WTC11 (cell line): ENCODE results near the gene GLT1D1. TPM values are rescaled to one million over a fixed set of nuclear protein-coding genes. Genes with fewer than 3 reads are reported as not detected.

Experiments used
- ATAC-seq: fragments of 200-7000 bp; cut with Tn5 transposase; 2 replicates; pipeline ENCODE4 v1.10.0; 2021; ENCODE audit warnings: mild to moderate bottlenecking, moderate library complexity
- CTCF ChIA-PET: fragments of 300-600 bp; sonication (Branson Sonifier 250); formaldehyde crosslinking; loops from one replicate; lab custom pipeline; 2021; ENCODE audit warnings: antibody characterized with exemption; lab: Charles Lee
- POLR2A ChIA-PET: fragments of 350-600 bp; sonication (Branson Sonifier 250); formaldehyde crosslinking; loops from one replicate; lab custom pipeline; 2021; ENCODE audit warnings: antibody characterized with exemption; lab: Charles Lee
- DNase-seq: peaks from one replicate; pipeline ENCODE4 v3.0.0; 2021; ENCODE audit warnings: low spot score
- H3K27ac Mint-ChIP-seq: 2 replicates; pipeline ENCODE4 v1.8.0; 2021; ENCODE audit warnings: mixed read lengths
- H3K27me3 Mint-ChIP-seq: 2 replicates; pipeline ENCODE4 v1.8.0; 2021; ENCODE audit warnings: low read depth, mild to moderate bottlenecking, moderate library complexity, mixed read lengths
- H3K36me3 Mint-ChIP-seq: 2 replicates; pipeline ENCODE4 v1.8.0; 2021; ENCODE audit warnings: mixed read lengths
- H3K4me1 Mint-ChIP-seq: 2 replicates; pipeline ENCODE4 v1.8.0; 2022; ENCODE audit warnings: mixed read lengths
- H3K4me3 Mint-ChIP-seq: 2 replicates; pipeline ENCODE4 v1.8.0; 2021; ENCODE audit warnings: mild to moderate bottlenecking, moderate library complexity, mixed read lengths
- H3K9me3 Mint-ChIP-seq: 2 replicates; pipeline ENCODE4 v1.8.0; 2021; ENCODE audit warnings: mixed read lengths
- ATF1 ChIP-seq: sonication (generic); formaldehyde crosslinking; IDR thresholded peaks from 2 replicates; pipeline ENCODE4 v1.8.1; 2023; ENCODE audit warnings: mild to moderate bottlenecking, moderate library complexity, missing genetic modification reagents
- CREM ChIP-seq: sonication (generic); formaldehyde crosslinking; IDR thresholded peaks from 2 replicates; pipeline ENCODE4 v1.8.1; 2022; ENCODE audit warnings: mild to moderate bottlenecking, missing genetic modification reagents, moderate library complexity
- CTCF ChIP-seq: fragments of 200-600 bp; IDR thresholded peaks from 2 replicates; pipeline ENCODE4 v1.8.0; 2022; ENCODE audit warnings: antibody characterized with exemption
- ELF4 ChIP-seq: sonication (generic); formaldehyde crosslinking; IDR thresholded peaks from 2 replicates; pipeline ENCODE4 v1.8.1; 2022; ENCODE audit warnings: low read depth, mild to moderate bottlenecking, moderate library complexity, missing genetic modification reagents
- FOXP4 ChIP-seq: sonication (generic); formaldehyde crosslinking; IDR thresholded peaks from 2 replicates; pipeline ENCODE4 v1.8.0; 2022; ENCODE audit warnings: mild to moderate bottlenecking, missing genetic modification reagents
- IRF2 ChIP-seq: sonication (generic); formaldehyde crosslinking; IDR thresholded peaks from 2 replicates; pipeline ENCODE4 v1.8.0; 2022; ENCODE audit warnings: low read depth, missing genetic modification reagents, borderline replicate concordance
- KAT7 ChIP-seq: sonication (generic); formaldehyde crosslinking; IDR thresholded peaks from 2 replicates; pipeline ENCODE4 v1.8.1; 2023; ENCODE audit warnings: missing genetic modification reagents, mild to moderate bottlenecking, borderline replicate concordance
- MYBL2 ChIP-seq: sonication (generic); formaldehyde crosslinking; IDR thresholded peaks from 2 replicates; pipeline ENCODE4 v1.8.1; 2023; ENCODE audit warnings: mild to moderate bottlenecking, moderate library complexity, missing genetic modification reagents
- NFYB ChIP-seq: sonication (generic); formaldehyde crosslinking; conservative IDR thresholded peaks from 2 replicates; pipeline ENCODE4 v1.8.0; 2022; ENCODE audit warnings: low read depth, missing genetic modification reagents
- NR1H2 ChIP-seq: sonication (generic); formaldehyde crosslinking; IDR thresholded peaks from 2 replicates; pipeline ENCODE4 v1.9.0; 2021; ENCODE audit warnings: mild to moderate bottlenecking, moderate library complexity, missing genetic modification reagents
- PRDM15 ChIP-seq: sonication (generic); formaldehyde crosslinking; IDR thresholded peaks from 2 replicates; pipeline ENCODE4 v1.8.0; 2022; ENCODE audit warnings: missing genetic modification reagents
- PRRX2 ChIP-seq: fragments of 250-450 bp; sonication (Bioruptor Pico); IDR thresholded peaks from 2 replicates; pipeline ENCODE4 v1.8.0; 2021; ENCODE audit warnings: mild to moderate bottlenecking
- TP53 ChIP-seq: sonication (generic); formaldehyde crosslinking; IDR thresholded peaks from 2 replicates; pipeline ENCODE4 v1.8.1; 2023; ENCODE audit warnings: mild to moderate bottlenecking, missing genetic modification reagents
- ZMAT4 ChIP-seq: fragments of 250-450 bp; sonication (Bioruptor Pico); IDR thresholded peaks from 2 replicates; pipeline ENCODE4 v1.9.0; 2021; ENCODE audit warnings: mild to moderate bottlenecking
- ZNF232 ChIP-seq: sonication (generic); formaldehyde crosslinking; IDR thresholded peaks from 2 replicates; pipeline ENCODE4 v1.8.0; 2022; ENCODE audit warnings: mild to moderate bottlenecking, missing genetic modification reagents
- ZNF396 ChIP-seq: fragments of 250-450 bp; sonication (Bioruptor Pico); IDR thresholded peaks from 2 replicates; pipeline ENCODE4 v1.8.0; 2021; ENCODE audit warnings: mild to moderate bottlenecking, moderate library complexity, borderline replicate concordance
- ZNF671 ChIP-seq: fragments of 250-450 bp; sonication (Bioruptor Pico); IDR thresholded peaks from 2 replicates; pipeline ENCODE4 v1.8.0; 2021; ENCODE audit warnings: mild to moderate bottlenecking
- total RNA-seq: library from RNA; stranded (reverse); gene quantifications from 3 replicates; pipeline ENCODE4 v1.2.3, GENCODE V29; 2021
- TF ChIP-seq, protein P1 (sequence below): sonication (generic); formaldehyde crosslinking; IDR thresholded peaks from 2 replicates; pipeline ENCODE4 v1.8.1; 2022; ENCODE audit warnings: low read depth, mild to moderate bottlenecking, moderate library complexity, missing genetic modification reagents, borderline replicate concordance
- TF ChIP-seq, protein P2 (sequence below): sonication (generic); formaldehyde crosslinking; IDR thresholded peaks from 2 replicates; pipeline ENCODE4 v1.8.1; 2023; ENCODE audit warnings: mild to moderate bottlenecking, missing genetic modification reagents
- TF ChIP-seq, protein P3 (sequence below): fragments of 250-450 bp; sonication (Bioruptor Pico); IDR thresholded peaks from 2 replicates; pipeline ENCODE4 v1.9.0; 2021; ENCODE audit warnings: moderate library complexity, mild to moderate bottlenecking, inconsistent platforms, borderline replicate concordance

Gene GLT1D1
- total RNA-seq, 1 experiment from 2014 or later = 1.5 TPM

GRCh38 chr12:128956755-128957154 is 103.5 kb downstream of the GLT1D1 start (continued):
- TF ChIP-seq FOXP4 (CRISPR knock-in tag) (no peak), NR1H2 (CRISPR knock-in tag) (no peak), ZMAT4 (CRISPR knock-in tag) (no peak), ZNF396 (CRISPR knock-in tag) (no peak), ZNF232 (CRISPR knock-in tag) (no peak), MYBL2 (CRISPR knock-in tag) (no peak), PRRX2 (CRISPR knock-in tag) (no peak)
- TF ChIP-seq, protein P1, sequence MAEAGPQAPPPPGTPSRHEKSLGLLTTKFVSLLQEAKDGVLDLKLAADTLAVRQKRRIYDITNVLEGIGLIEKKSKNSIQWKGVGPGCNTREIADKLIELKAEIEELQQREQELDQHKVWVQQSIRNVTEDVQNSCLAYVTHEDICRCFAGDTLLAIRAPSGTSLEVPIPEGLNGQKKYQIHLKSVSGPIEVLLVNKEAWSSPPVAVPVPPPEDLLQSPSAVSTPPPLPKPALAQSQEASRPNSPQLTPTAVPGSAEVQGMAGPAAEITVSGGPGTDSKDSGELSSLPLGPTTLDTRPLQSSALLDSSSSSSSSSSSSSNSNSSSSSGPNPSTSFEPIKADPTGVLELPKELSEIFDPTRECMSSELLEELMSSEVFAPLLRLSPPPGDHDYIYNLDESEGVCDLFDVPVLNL (CRISPR knock-in tag) = no peak

DNA sequence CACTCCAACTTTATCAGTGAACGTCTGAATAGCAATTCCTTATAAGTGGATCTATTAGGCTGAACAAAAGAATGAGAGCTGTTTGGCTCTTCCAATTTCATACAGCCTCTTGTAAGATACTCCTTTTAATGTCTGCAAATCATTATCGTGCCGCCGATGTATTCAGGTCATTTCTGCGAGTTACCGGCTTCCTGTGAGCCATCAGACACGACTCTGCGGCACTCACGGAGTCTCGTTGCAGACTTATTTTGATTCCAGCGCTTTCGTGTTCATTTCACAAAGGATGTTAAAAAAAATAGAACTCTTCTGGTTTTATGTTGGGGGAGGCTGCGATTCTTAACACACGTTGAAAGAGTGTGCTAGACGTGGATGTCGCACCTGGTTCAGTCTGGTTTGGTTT is 106.6 kb downstream of the GLT1D1 start:
- ATAC-seq (no peak), DNase-seq (no peak)
- Mint-ChIP-seq H3K4me3 (no peak overlapping the region), H3K27ac (no peak overlapping the region), H3K4me1 (no peaks in the 10 kb centered on the region), H3K9me3 (peaks cover 61% of the 10 kb centered on the region), H3K36me3 (peaks cover 69% of the 10 kb centered on the region), H3K27me3 (peaks cover 13% of the 10 kb centered on the region)
- ChIA-PET CTCF (no interaction called here), POLR2A (no interaction called here)
- TF ChIP-seq KAT7 (CRISPR knock-in tag) = no peak
- TF ChIP-seq CTCF = no peak
- no peak for TF ChIP-seq CREM (CRISPR knock-in tag)
- TF ChIP-seq, protein P2, sequence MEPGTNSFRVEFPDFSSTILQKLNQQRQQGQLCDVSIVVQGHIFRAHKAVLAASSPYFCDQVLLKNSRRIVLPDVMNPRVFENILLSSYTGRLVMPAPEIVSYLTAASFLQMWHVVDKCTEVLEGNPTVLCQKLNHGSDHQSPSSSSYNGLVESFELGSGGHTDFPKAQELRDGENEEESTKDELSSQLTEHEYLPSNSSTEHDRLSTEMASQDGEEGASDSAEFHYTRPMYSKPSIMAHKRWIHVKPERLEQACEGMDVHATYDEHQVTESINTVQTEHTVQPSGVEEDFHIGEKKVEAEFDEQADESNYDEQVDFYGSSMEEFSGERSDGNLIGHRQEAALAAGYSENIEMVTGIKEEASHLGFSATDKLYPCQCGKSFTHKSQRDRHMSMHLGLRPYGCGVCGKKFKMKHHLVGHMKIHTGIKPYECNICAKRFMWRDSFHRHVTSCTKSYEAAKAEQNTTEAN (CRISPR knock-in tag) = no peak
- no peak for TF ChIP-seq ELF4 (CRISPR knock-in tag)
- no peak for TF ChIP-seq IRF2 (CRISPR knock-in tag)
- TF ChIP-seq ATF1 (CRISPR knock-in tag) = no peak
- no peak for TF ChIP-seq TP53 (CRISPR knock-in tag)
- TF ChIP-seq NFYB (CRISPR knock-in tag) = no peak
- TF ChIP-seq FOXP4 (CRISPR knock-in tag) = no peak
- no peak for TF ChIP-seq ZNF671 (CRISPR knock-in tag)
- TF ChIP-seq, protein P3, sequence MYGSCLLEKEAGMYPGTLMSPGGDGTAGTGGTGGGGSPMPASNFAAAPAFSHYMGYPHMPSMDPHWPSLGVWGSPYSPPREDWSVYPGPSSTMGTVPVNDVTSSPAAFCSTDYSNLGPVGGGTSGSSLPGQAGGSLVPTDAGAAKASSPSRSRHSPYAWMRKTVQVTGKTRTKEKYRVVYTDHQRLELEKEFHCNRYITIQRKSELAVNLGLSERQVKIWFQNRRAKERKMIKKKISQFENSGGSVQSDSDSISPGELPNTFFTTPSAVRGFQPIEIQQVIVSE = no peak
- no peak for TF ChIP-seq PRDM15 (CRISPR knock-in tag)
